ENCODE results near the gene COL25A1.

COL25A1 gene

GRCh38 chr4:108831886-108832285, 470.6 kb downstream of the COL25A1 start:
- no peak for TF ChIP-seq CTCF (IDR thresholded peaks at IDR 0.05)
- DNase-seq (ENCODE audit: low spot score), result no peak
- Histone ChIP-seq H3K27ac (no peak overlapping the region), H3K4me3 (no peak overlapping the region)

- no peak overlapping the region for H3K27ac ChIP-seq
- H3K4me3 ChIP-seq, result no peak overlapping the region
- DNase-seq (ENCODE audit: low spot score), result no peak
- TF ChIP-seq CTCF (IDR thresholded peaks at IDR 0.05), result no peak
Observed at GRCh38 chr4:108831291-108831690, 471.2 kb downstream of the COL25A1 start.

- Histone ChIP-seq H3K27ac (no peak overlapping the region), H3K4me3 (no peak overlapping the region)
- no peak for TF ChIP-seq CTCF (IDR thresholded peaks at IDR 0.05)
- DNase-seq (ENCODE audit: low spot score), result no peak
Observed at GRCh38 chr4:108830509-108831244, 471.8 kb downstream of the COL25A1 start.

- Histone ChIP-seq H3K27ac (no peak overlapping the region), H3K4me3 (no peak overlapping the region)
- no peak for DNase-seq (ENCODE audit: low spot score)
- TF ChIP-seq CTCF (IDR thresholded peaks at IDR 0.05), result no peak
Observed at GRCh38 chr4:108829966-108830492, 472.4 kb downstream of the COL25A1 start.

GRCh38 chr4:108828620-108829019, 473.8 kb downstream of the COL25A1 start:
- Histone ChIP-seq H3K27ac (no peak overlapping the region), H3K4me3 (no peak overlapping the region)
- DNase-seq (ENCODE audit: low spot score), result no peak
- TF ChIP-seq CTCF (IDR thresholded peaks at IDR 0.05), result no peak

- no peak for DNase-seq (ENCODE audit: low spot score)
- Histone ChIP-seq H3K27ac (no peak overlapping the region), H3K4me3 (no peak overlapping the region)
Observed at GRCh38 chr4:108825737-108826136, 476.7 kb downstream of the COL25A1 start.

More at GRCh38 chr4:108825737-108826136, 476.7 kb downstream of the COL25A1 start:
- TF ChIP-seq CTCF (IDR thresholded peaks at IDR 0.05), result no peak

All from coronary artery (tissue), 2 donors.